ENCODE results near the gene PPP6C.

- TF ChIP-seq CTCF (IDR thresholded peaks at IDR 0.05; ENCODE audit: low read length) (no peak), EZH2 (optimal IDR thresholded peaks at IDR 0.05; ENCODE audit: low read depth, low read length) (no peak), EZH2phosphoT487 (IDR thresholded peaks at IDR 0.05; ENCODE audit: low read length) (no peak)
Observed at GRCh38 chr9:125204477-125204876, 14.9 kb upstream of the PPP6C start.

Measured in MM.1S (cell line).